Mesodermal cell (in vitro differentiated cells): ENCODE results near the gene ZNF689.
A peak's percentile ranks its signal among the peaks of the same experiment; 100 is the strongest.

Source experiments
- H3K27ac ChIP-seq: 2 replicates; pipeline ENCODE4 v1.7.0; 2013; ENCODE audit warnings: mild to moderate bottlenecking, low read depth, low read length, moderate library complexity; ENCODE audit not compliant: severe bottlenecking
- H3K36me3 ChIP-seq: 2 replicates; pipeline ENCODE4 v1.7.1; 2013; ENCODE audit warnings: mild to moderate bottlenecking, low read length, moderate library complexity; ENCODE audit not compliant: control insufficient read depth, insufficient read depth
- H3K4me1 ChIP-seq: one replicate; pipeline ENCODE4 v1.7.1; 2013; ENCODE audit warnings: mild to moderate bottlenecking, low read length; ENCODE audit not compliant: insufficient read depth, control insufficient read depth, poor library complexity, severe bottlenecking
- H3K4me3 ChIP-seq: 2 replicates; pipeline ENCODE4 v1.7.0; 2013; ENCODE audit warnings: low read length, control low read depth, mild to moderate bottlenecking; ENCODE audit not compliant: insufficient read depth, poor library complexity, severe bottlenecking; ENCODE audit errors: extremely low read depth
- H3K9me3 ChIP-seq: 2 replicates; pipeline ENCODE4 v1.7.1; 2013; ENCODE audit warnings: mild to moderate bottlenecking, low read length, moderate library complexity; ENCODE audit not compliant: control insufficient read depth
- WGBS, 2 experiments: methylation state at CpG; one replicate each; pipeline ENCODE4 v1.1.5; 2013; ENCODE audit warnings: missing lambda C conversion rate in 2 of 2; ENCODE audit not compliant: insufficient coverage in 2 of 2; 5-methylcytosine and 5-hydroxymethylcytosine counted together

ZNF689 gene

DNA sequence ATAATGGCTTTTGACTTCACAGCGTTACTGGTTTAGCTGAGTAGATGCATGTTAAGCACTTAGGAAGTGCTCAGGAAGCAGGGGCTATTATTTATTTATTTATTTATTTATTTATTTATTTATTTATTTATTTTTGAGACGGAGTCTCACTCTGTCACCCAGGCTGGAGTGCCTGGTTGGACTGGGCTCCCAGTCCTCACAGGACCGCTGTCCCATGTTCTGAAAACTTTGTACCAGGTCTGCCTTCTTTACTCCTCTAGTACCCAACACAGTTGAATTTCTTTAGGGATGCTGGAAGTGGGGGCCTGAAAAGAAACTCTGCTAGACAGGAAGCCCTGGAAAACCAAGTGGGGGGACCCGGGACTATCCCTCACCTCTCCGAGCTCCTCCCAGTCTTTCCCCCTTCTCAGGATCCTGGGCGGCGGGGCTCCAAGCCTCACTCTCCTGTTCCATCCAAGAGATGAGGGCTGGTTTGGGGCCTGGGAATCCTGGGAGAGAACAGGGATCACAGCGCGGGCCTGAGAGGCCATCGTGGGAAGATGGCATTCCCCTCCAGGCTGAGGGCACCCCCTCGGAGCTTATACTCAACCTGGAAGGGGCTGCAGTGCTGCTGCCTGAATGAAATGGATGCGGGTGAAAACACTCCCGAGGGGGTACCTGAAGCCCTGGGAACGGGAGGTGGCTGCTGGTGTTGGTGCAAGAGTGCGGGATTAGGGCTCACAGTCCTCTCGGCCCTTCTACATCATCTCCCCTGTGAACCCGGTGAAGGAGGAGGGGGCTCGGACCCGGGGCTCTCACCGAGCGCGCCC is 39.3 kb downstream of the ZNF689 start:
- 7 to 12% methylated on average over 9 to 12 of the region's 22 CpGs for WGBS, 2 experiments
- H3K27ac ChIP-seq: peak overlapping the region; percentile 86
- peaks cover 11% of the 10 kb centered on the region for H3K4me1 ChIP-seq
- no peaks in the 10 kb centered on the region for H3K9me3 ChIP-seq
- no peaks in the 10 kb centered on the region for H3K36me3 ChIP-seq
- peak overlapping the region; percentile 53 for H3K4me3 ChIP-seq

DNA sequence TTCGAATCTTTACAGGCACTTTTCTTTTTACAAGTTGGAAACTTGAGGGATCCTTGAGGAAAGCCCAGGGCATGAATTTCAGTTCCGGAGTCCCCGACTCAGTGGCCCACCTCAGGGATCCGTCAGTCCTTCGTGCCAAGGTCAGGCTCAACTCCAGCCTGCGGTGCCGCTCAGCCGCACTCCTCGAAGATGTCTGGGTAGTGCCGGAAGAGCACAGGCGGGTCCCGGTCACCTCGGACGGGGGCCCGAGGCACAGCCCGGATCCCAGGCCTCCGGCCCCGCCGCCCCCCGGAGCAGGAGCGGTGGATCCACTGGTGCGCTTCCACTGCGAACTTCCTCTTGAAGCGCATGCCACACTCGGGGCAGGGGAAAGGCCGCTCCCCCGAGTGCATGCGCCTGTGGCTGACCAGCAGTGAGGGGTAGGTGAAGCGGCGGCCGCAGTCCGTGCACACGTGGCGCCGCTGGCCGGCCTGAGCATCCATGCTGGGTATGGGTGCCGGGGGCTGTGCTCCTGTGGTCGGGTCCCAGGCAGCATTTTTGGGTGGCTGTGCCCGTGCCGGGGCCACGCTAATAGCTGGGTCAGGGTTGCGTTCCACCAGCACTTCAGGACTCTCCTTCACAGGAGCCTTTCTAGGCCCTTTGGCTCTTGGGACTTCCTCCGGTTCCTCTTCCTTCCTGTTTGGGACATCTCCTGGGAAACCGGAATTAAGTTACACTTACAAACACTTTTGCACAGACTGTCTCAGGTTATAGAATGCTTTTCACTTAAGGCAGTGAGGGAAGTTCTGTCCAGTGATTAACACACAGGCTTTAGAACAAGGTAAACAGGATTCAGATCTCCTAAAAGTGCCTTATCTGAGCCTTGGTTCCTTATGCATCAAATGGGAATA is 40.2 kb downstream of the ZNF689 start:
- Histone ChIP-seq H3K27ac (peak overlapping the region; percentile 49), H3K36me3 (no peaks in the 10 kb centered on the region), H3K4me1 (peaks cover 11% of the 10 kb centered on the region), H3K9me3 (no peaks in the 10 kb centered on the region), H3K4me3 (no peak overlapping the region)
- WGBS, 2 experiments: 96 to 97% methylated on average over 41 to 44 of the region's 44 CpGs

DNA sequence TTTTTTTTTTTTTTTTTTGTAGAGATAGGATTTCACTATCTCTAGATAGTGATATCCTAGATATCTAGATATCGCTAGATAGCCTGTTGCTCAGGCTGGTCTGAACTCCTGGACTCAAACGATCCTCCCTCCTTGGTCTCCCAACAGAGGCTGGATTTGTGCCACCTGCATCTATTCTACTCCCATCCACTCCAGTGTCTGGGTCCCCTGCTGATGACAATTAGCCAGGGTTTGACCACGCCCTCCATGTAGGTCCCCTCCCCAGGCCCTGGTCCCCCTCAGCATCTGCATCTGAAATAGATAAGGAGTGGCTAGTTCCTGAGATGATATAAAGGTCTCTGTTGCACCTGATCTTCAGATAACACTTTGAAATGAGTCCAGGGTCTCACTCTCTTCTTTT is 40.9 kb downstream of the ZNF689 start:
- H3K36me3 ChIP-seq: no peaks in the 10 kb centered on the region
- H3K4me1 ChIP-seq: peaks cover 11% of the 10 kb centered on the region
- WGBS, 2 experiments: 80 to 100% methylated on average over 1 to 2 of the region's 3 CpGs
- no peaks in the 10 kb centered on the region for H3K9me3 ChIP-seq
- no peak overlapping the region for H3K4me3 ChIP-seq
- no peak overlapping the region for H3K27ac ChIP-seq

DNA sequence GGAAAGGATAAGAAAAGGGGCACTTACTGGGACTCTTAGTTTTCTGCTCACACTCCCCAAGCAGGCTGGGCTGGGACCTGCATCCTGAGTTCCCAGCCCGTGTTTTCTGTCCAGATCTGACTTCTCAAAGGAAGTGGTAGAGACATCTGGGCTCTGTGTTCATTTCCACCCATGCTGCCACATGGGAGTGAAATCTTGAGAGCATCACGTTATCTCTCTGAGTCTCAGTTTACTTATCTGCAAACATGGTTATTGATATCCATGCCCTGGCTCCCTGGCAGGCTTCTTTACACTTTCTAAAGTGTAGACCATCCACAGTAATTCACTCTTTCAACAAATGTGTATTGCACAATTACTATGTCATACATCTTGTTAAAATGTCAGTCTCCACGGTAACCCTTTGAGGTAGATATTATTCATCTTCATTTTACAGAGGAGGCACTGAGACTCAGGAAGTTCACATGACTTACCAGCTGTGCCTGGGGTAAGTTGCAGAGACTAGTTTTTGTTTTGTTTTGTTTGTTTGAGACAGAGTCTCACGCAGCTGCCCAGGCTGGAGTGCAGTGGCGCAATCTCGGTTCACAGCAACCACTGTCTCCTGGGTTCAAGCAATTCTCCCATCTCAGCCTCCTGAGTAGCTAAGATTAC is 42.1 kb downstream of the ZNF689 start:
- H3K36me3 ChIP-seq: no peaks in the 10 kb centered on the region
- no peaks in the 10 kb centered on the region for H3K9me3 ChIP-seq
- 88 to 96% methylated on average over 1 to 4 of the region's 6 CpGs for WGBS, 2 experiments
- peaks cover 11% of the 10 kb centered on the region for H3K4me1 ChIP-seq
- no peak overlapping the region for H3K4me3 ChIP-seq
- H3K27ac ChIP-seq: peak overlapping the region; percentile 29

DNA sequence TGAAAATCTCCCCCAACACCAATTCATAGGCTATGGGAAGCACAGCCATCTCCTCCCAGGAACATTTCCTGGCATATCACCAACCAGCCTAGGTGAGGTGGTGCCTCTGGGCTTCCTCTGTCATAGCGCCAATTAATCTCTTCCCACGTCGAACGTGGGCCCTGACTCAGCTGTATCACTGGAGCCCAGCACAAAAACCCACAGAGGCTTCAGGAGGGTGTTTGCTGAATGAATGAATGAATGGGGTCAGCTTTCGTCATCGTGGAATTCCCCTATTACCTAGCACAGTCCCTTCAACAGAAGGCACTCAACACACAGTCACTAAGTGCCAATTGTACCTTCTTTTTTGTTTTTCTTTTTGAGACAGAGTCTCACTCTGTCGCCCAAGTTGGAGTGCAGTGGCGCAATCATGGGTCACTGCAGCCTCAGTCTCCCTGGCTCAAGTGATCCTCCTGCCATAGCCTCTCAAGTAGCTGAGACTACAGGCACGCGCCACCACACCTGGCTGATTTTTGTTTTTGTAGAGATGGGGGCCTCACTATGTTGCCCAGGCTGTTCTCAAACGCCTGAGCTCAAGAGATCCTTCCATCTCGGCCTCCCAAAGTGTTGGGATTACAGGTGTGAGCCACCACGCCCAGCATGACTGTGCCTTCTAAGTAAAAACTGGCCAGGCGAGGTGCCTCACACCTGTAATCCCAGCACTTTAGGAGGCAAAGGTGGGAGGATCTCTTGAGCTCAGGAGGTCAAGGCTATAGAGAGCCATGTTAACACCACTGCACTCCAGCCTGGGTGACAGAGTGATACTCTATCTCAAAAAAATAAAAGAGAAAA is 42.8 kb downstream of the ZNF689 start:
- 89 to 98% methylated on average over 5 of the region's 14 CpGs for WGBS, 2 experiments
- peak overlapping the region; percentile 29 for H3K27ac ChIP-seq

DNA sequence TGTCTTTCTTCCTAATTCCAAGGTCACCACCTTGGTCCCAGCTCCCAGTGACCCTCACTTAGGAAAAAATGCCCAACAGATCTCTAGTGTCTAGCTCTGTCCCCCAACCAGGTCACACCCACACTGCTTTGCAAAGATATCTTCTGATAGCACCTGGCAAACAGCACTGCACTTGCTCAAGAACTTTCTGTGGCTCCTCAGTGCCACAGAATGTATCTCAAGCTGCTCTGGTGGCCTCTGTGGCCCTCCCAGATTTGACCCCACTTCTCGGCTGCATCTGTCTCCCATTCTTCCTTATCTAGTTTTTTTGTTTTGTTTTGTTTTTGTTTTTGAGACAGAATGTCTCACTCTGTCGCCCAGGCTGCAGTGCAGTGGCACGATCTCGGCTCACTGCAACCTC is 43.7 kb downstream of the ZNF689 start:
- Histone ChIP-seq H3K9me3 (no peaks in the 10 kb centered on the region), H3K36me3 (no peaks in the 10 kb centered on the region), H3K27ac (no peak overlapping the region), H3K4me3 (no peak overlapping the region), H3K4me1 (peaks cover 11% of the 10 kb centered on the region)
- WGBS, 2 experiments: no CpG with 5 or more reads among the region's 4 CpGs

More for the DNA sequence above, 42.8 kb downstream of the ZNF689 start:
- Histone ChIP-seq H3K9me3 (no peaks in the 10 kb centered on the region), H3K4me3 (no peak overlapping the region), H3K4me1 (peaks cover 11% of the 10 kb centered on the region), H3K36me3 (no peaks in the 10 kb centered on the region)

DNA sequence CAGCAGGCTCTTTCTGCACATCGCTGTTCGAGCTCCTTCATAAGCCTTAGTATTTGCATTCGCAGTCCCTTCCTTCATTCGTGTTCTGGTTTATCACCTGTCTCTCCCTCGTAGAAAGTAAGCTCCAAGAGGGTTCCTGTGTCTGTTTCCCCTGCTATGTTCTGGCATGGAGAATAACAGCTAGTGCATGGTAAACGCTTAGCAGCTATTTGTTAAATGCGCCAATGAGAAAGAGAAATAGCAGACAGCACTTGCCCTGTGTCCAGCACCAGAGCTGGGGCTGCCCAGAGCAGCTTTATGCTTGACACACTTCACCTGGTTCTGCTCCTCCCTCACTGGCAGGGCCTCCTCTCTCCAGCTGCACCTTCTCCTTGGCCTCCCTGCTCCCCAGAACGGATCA is 44.2 kb downstream of the ZNF689 start:
- 83 to 84% methylated on average over 6 to 8 of the region's 8 CpGs for WGBS, 2 experiments
- Histone ChIP-seq H3K27ac (no peak overlapping the region), H3K36me3 (no peaks in the 10 kb centered on the region), H3K4me1 (peaks cover 11% of the 10 kb centered on the region), H3K9me3 (no peaks in the 10 kb centered on the region), H3K4me3 (no peak overlapping the region)

DNA sequence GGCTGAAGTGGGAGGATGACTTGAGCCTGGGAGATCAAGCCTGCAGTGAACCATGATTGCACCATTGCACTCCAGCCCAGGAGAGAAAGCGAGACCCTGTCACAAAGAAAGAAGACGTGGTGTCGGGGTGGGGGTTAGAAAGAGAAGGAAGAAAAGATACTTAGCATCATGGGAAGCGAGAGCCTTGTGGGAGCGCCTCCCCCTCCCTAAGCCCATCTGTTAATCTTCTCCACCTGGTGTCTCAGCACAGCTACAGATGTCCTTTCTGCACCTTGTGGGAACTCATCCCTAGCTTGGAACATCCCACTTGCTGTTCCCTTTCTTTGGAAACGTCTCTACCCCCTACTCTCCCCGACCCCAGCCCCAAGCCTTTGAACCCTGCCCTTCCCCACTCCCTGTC is 44.7 kb downstream of the ZNF689 start:
- no peak overlapping the region for H3K4me3 ChIP-seq
- H3K36me3 ChIP-seq: no peaks in the 10 kb centered on the region
- 66 to 87% methylated on average over 2 to 4 of the region's 7 CpGs for WGBS, 2 experiments
- peaks cover 7% of the 10 kb centered on the region for H3K4me1 ChIP-seq
- H3K9me3 ChIP-seq: no peaks in the 10 kb centered on the region
- H3K27ac ChIP-seq: no peak overlapping the region

DNA sequence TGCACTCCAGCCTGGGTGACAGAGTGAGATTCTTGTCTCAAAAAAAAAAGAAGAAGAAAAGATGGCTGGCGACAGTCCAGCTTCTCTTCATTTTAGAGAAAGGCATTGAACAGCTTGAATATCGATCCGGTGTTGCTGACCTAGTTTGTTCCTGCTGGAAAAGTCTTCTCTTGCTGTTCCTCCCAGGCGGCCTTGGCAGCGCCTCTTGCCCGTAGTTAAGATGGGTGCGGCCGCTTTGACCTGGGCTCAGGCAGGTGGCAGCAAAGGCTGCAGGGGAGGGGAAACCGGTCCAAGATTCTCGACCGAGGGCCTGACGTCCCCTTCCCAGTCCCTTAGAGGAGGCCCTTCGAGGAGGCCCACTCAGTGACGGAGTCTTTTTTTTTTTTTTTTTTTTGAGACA is 48.2 kb downstream of the ZNF689 start:
- 95 to 98% methylated on average over 8 to 14 of the region's 14 CpGs for WGBS, 2 experiments
- Histone ChIP-seq H3K27ac (no peak overlapping the region), H3K4me1 (no peaks in the 10 kb centered on the region), H3K4me3 (no peak overlapping the region), H3K36me3 (no peaks in the 10 kb centered on the region), H3K9me3 (peaks cover 3% of the 10 kb centered on the region)
